GM18520 (cell line): ENCODE measurements around the gene FAM110A.
"Not testable (repeated sequence)": the region's sequence is repeated elsewhere in the genome, so short reads cannot be mapped to it uniquely, and the experiment has no call there.

Source experiments
- ATAC-seq: cut with Tn5 transposase; IDR thresholded peaks from one replicate; pipeline ENCODE4 v1.9.1; 2021; ENCODE audit not compliant: unreplicated experiment

The FAM110A gene

GRCh38 chr20:833450-834150, at the start of gene FAM110A:
TSS of gene FAM110A (plus strand) at chr20:833715. CDS start at chr20:844805, 11,090 bp downstream.
- peak; percentile 91 for ATAC-seq

GRCh38 chr20:787825-788224, 45.7 kb upstream of the FAM110A start:
- ATAC-seq = no peak

- ATAC-seq = no peak
These were observed 42.5 kb upstream of the FAM110A start for GRCh38 chr20:791056-791455.

- ATAC-seq = no peak
These were observed 41.3 kb upstream of the FAM110A start for GRCh38 chr20:792248-792647.

DNA sequence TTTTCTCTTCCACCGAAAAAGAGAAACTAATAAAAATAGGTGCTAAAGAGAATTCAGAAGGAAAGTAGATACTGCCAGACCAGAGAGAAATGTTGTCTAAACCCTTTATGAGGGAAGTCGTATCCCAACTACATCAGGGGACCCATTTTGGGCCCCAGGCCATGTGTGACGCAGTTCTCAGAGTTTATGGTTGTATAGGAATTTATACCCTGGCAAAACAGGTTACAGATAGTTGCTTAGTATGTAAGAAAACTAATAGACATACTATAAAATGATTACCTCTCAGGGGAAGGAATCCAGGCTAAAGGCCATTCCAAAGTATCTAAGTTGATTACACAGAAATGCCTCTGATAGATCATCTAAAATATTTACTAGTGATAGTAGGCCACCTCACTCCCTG, 36.6 kb upstream of the FAM110A start:
- no peak for ATAC-seq

DNA sequence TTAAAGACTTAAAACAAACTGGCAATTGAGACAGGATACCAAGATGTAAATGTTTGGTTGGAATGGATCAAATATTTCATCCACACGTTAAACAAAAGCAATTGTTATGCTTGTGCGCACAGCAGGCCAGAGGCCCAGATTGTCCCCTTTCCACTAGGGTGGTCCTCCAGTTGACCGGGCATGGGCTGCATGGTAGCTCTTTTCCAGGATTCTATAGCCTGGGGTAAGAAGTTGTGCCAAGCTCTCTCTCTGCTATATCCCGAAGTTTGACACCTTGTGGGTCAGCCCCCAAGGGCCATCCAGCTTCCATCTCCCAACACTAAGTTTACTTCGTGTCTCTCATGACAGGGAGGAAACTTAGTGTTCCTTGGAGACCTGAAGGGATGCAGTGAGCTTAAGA, 34.8 kb upstream of the FAM110A start:
- not testable (repeated sequence) for ATAC-seq

- not testable (repeated sequence) for ATAC-seq
These were observed 33.5 kb upstream of the FAM110A start for GRCh38 chr20:800026-800425.

DNA sequence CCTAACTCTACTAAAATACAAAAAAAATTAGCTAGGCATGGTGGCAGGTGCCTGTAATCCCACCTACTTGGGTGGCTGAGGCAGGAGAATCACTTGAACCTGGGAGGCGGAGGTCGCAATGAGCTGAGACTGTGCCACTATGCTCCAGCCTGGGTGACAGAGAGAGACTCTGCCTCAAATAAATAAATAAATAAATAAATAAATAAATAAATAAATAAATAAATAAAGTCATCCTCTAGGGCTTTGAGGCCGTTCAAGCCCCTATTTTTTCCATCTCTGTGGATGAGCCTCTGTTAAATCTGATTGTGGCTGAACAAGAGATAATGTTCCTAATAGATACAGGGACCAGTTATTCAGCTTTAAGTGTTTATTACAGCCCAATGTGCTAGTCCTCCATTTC, 31.8 kb upstream of the FAM110A start:
- ATAC-seq = no peak

GRCh38 chr20:805713-806112, 27.8 kb upstream of the FAM110A start:
- ATAC-seq = no peak

DNA sequence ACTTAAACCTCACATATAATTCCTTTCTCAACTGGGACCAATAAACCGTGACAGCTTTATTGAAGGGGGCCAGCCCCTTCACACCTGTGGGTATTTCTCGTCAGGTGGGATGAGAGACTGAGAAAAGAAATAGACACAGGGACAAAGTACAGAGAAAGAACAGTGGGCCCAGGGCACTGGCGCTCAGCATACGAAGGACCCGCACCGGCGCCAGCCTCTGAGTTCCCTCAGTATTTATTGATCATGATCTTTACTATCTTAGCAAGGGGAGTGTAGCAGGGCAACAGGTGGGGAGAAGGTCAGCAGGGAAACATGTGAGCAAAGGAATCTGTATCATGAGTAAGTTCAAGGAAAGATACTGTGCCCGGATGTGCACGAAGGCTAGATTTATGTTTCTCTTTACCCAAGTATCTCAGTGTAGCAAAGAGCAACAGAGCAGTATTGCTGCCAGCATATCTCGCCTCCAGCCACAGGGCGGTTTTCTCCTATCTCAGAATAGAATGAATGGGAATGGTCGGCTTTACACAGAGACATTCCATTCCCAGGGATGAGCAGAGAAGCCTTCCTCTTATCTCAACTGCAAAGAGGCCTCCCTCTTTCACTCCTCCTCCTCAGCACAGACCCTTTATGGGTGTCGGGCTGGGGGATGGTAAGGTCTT, 21.6 kb upstream of the FAM110A start:
- ATAC-seq = not testable (repeated sequence)

- not testable (repeated sequence) for ATAC-seq
These were observed 21.1 kb upstream of the FAM110A start for GRCh38 chr20:812435-812814.

DNA sequence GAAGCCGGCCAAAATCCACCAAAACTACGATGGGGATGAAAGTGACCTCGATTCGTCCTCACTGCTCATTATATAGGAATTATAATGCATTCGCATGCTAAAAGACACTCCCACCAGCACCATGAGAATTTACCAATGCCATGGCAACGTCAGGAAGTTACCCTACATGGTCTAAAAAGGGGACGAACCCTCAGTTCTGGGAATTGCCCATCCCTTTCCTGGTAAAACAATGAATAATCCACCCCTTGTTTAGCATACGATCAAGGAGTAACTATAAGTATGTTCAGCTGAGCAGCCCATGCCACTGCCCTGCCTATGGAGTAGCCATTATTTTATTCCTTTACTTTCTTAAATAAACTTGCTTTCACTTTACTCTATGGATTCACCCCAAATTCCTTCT, 20.1 kb upstream of the FAM110A start:
- ATAC-seq = no peak

GRCh38 chr20:815226-815625, 18.3 kb upstream of the FAM110A start:
- no peak for ATAC-seq

DNA sequence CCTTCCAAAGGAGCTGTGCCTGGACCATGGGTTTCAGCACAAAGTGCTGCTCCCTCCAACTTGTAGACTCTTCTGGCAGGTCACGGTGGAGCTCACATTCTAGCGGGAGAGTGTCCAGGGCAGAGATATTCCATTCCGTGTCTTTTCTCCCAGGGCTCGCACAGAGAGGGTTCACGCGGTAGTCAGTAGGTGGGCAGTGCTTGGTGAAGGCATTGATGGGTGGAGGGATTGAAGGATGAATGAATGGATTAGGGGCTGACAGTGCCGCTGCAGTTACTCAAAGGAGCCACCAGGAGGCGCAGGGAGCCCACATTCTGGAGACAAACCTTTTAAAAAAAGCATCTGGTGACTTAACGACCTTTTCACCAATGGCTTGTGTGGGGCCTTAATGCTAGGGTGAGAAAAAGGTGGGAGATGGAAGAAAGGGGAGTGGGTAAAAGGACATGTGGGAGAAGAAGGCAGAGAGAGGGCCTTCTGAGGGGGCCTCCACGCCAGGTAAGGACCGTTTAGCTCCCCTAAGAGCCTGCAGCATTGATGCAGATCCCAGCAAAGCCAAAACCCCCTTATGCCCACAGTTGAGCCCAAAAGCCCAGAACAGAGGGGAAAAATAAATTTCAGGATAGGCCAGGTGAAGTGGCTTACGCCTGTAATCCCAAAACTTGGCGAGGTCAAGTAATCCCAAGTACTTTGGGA, 17.5 kb upstream of the FAM110A start:
- no peak for ATAC-seq

- no peak for ATAC-seq
These were observed 15.4 kb upstream of the FAM110A start for GRCh38 chr20:818001-818664.

GRCh38 chr20:819680-820322, 13.7 kb upstream of the FAM110A start:
- no peak for ATAC-seq

DNA sequence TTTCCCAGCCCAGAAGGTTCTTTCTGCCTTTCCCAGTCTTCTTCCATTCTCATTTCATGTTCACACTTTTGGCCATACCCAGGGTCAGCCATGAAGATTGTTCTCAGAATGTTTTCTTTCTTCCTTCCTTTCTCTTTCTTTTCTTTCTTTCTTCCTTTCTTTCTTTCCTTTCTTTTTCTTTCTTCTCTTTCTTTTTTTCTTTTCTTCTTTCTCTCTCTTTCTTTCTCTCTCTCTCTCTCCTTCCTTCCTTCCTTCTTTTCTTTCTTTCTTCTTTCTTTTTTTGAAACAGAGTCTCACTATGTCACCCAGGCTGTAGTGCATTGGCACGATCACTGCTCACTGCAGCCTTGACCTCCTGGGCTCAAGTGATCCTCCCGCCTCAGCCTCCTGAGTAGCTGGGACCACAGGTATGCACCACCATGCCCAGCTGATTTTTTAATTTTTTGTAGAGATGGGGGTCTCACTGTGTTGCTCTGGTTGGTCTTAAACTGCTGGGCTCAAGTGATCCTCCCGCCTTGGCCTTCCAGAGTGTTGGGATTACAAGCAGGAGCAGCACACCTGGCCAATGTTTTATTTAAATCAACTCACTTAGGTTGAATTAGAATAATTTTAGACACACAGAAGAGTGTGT, 13.1 kb upstream of the FAM110A start:
- no peak for ATAC-seq

DNA sequence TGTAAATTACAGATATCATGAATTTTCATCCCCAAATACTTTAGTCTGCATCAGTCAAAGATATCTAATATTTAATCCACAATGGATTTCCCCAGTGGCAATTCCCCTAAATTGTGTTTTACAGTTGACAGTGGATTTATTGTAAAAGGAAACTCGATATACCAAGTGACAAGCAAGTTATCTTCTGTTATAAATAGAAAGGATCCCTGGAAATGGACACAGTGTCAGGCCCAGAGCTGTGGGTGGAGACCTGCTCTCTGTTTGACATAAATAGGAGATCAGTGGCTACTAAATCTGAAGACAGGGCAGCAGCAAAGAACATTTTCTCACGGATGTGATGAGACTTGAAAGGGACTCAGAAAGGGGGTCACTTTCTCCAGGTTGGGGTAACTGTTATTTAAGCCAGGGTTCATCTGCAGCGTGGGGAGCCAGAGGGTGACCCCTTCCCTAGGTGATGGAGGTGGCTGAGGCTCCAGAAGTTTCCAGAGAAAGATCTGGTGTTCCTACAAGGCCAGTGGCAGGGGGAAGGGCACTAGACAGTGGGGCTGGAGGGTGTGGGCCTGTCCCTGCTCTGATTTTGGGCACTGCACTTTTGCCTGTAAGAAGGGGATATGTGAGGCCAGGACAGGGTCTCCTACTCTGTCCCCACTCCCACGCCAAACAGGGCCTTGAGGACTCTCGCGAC, 12.3 kb upstream of the FAM110A start:
- no peak for ATAC-seq

DNA sequence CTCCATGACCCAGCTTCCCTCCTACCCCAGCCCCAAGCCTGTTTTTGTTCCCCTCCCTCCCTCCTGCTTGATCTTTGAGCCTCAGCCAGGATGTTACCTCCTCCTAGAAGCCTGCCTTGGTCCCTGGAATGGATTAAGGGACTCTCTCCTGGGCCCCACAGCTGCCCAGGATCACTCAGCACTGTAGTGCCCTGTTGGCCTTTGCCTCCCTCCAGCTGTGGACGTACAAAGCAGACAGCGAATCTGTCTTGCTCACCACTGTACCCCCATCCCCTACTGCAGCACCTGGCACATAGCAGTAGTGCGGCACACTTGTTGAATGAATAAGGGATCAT, 11.8 kb upstream of the FAM110A start:
- no peak for ATAC-seq
